HG03521 (cell line): Measurements from ENCODE around the gene ASAH2.
"Not testable (repeated sequence)": the region's sequence is repeated elsewhere in the genome, so short reads cannot be mapped to it uniquely, and the experiment has no call there.

ENCODE experiments used
- ATAC-seq: cut with Tn5 transposase; IDR thresholded peaks from one replicate; pipeline ENCODE4 v1.9.1; 2021; ENCODE audit warnings: mild to moderate bottlenecking, moderate library complexity; ENCODE audit not compliant: unreplicated experiment

The ASAH2 gene

DNA sequence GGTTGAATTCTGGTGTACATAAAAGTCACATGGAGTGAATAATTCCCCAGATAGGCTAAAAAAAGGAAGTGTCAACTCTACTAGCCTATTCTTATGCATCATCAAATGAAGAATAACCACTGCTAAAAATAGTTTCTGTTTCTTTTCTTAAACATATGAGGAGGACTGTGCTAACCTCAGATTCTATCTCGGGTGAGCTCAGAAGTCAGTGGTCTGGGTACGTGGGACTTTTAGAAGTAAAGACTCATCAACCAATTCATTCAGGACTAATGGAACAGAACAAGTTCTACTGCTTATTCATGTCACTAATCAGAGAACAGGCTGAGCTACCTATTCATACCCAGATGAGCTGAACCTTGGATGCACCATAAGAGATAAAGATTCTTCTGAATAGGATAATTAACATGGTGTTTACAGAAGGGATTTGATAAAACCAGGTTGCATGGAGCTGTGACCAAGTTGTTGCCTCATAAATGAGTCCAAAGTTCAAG, 9.5 kb upstream of the ASAH2 start:
- ATAC-seq: peak; percentile 98

GRCh38 chr10:50254479-50254878, 3.2 kb upstream of the ASAH2 start:
- ATAC-seq: no peak

- no peak for ATAC-seq
Measured at GRCh38 chr10:50250096-50250854, 1.0 kb downstream of the ASAH2 start.

- ATAC-seq: no peak
Measured at GRCh38 chr10:50248598-50248997, 2.7 kb downstream of the ASAH2 start.

- no peak for ATAC-seq
Measured at GRCh38 chr10:50248062-50248461, 3.3 kb downstream of the ASAH2 start.

DNA sequence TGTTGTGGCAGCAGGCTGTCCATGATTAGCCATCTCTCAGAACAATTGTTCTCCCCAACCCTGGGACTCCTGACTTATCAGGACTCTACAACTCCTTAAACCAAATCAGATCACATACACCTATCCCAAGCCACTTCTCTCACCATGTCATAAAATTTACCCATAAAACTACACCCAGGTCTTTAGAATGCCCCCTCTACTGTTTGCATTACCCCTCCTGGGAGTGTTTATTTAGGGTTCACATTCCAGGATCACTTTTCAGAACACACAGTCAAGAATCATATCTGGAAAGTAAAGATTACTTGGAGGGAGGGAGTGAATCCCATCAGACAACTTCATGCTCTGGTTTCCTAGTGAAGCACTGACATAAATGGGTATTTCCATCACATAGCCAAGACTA, 7.1 kb downstream of the ASAH2 start:
- ATAC-seq: no peak

DNA sequence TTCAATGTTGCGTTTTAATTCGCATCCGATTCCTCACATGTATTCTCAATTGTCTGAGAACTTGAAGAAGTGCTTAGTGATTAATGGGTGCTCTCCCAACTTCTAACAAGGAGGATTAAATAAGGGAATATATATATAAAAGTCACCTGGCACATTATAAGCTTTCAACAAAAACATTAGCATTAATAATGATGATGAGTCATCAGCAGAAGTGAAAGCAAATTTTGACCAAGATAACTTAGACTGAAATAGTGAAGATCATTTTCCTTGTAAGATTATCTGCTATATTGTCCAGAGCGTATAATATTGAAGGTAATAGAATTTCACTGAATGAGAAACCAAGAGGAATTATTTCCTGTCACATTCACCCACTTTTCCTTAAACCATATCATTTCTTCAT, 8.5 kb downstream of the ASAH2 start:
- no peak for ATAC-seq

- not testable (repeated sequence) for ATAC-seq
Measured at GRCh38 chr10:50241478-50241877, 9.8 kb downstream of the ASAH2 start.

DNA sequence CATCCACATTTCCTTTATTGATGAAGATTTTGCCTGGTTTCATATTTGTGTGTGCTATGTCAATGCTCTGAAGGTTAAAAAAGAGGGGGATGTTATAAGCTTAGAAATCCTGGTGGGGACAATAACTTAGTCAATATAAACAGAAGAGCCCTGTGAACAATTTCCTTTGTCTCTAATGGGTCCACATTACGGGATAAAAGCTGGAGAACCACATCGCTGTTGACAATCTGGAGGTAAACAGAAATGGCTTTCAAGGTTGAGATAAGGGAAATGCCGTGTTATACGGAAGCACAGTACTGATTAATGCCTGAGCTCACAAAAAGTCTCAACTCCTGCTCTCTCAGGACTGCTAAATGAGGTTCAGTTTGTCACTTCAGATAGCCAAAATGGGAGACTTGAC, 16.8 kb downstream of the ASAH2 start:
- no peak for ATAC-seq

DNA sequence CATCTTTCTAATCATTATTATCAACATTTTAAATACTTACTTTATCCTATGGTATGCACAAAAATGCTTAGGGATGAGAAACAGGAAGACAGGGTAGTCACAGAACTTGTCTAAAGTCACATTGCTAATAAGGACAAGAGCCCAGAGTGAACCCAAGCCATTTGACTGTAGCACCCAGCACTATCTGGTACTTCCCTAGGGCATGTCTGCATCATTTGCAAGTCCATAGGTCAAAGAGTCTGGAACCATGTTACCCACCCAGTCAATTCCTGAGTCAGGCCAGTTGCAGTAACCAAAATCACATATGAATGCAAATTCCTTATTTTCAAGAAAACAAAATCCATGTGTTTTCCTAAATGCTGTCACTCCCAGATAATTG, 19.1 kb downstream of the ASAH2 start:
- no peak for ATAC-seq

GRCh38 chr10:50231515-50232260, 19.6 kb downstream of the ASAH2 start:
- no peak for ATAC-seq

DNA sequence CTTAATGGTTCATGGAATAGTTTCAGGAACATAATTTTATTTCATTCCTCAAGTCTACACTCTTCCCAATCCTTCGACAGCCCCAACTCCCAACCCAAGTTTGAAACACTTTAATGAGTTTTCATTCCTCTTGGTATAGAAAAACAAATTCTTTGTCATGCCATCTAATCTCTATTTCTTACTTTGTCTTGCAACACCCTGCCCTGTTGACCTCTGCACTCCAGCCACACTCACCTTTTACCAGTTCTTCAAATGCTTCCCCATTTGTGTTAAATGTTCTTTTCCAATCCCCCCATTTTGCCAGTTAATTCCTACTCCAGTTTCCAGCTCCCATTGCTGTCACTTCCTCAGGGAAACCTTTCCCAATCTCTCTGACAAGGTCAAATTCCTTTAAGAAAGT, 21.9 kb downstream of the ASAH2 start:
- ATAC-seq: no peak

- no peak for ATAC-seq
Measured at GRCh38 chr10:50228672-50229071, 22.6 kb downstream of the ASAH2 start.

GRCh38 chr10:50226610-50227009, 24.7 kb downstream of the ASAH2 start:
- ATAC-seq: no peak

DNA sequence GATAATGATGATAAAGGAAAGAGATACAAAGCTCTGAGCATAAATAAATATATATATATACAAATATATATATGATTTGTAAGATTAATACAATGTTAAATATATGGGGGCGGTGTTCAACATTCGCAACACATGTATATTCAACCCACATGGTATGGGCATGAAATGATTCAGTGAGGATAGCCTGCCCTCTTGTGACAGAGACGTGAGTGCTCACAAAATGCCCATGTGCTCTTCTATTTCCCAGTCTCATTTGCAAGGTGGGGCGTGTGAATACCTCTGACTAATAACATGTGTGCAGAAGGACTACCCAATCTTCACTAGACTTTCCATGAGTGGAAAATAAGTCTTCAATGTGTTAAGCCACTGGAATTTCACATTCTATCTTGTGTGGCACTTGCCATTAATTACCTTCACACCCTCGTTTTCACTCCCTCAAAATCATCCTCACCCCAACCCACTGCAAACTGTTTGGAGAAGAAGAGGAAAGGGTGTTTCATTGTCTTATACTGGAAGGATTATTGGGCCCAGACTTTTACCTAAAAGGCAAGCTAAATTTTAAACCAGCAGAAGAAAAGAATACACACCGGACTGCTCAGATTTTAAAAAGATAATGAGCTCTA, 26.9 kb downstream of the ASAH2 start:
- peak; percentile 84 for ATAC-seq

GRCh38 chr10:50222199-50222598, 29.1 kb downstream of the ASAH2 start:
- no peak for ATAC-seq

GRCh38 chr10:50221470-50221869, 29.8 kb downstream of the ASAH2 start:
- no peak for ATAC-seq

DNA sequence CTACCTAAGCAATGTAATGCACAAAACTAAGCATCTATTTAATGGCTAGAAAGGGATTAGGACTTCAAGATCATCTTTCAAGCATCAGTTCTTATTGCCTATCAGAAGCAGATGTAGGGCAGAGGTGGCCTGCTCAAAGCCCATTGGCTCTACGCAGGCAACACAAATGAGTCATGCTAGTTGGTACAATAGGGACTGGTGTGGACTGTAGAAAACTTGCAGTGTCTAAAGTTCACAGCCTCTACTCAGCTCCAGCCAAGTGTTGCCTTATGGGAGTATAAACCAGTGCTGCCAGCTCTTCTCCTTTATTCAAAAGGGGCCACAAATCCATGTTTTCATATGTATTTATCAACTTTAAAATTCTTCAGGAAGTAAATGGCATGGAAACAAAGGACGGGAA, 31.7 kb downstream of the ASAH2 start:
- no peak for ATAC-seq

DNA sequence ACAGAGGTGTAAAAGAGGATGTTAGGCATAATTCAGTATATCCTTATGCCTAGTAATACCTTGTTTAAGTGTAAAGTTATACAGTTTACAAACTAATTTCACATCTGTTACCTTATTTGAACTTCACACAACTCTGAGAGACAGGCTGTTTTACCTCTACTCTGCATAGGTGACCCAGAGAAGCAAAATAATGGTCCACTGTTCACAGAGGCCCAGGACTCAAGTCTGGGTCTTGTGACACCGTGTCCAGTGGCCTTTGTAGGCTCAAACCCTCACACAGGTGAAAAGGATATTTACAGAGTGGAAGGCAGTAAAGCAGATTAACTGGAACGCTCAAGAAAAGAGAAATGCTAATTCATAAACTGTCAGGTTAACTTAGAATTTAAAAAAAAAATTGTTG, 32.1 kb downstream of the ASAH2 start:
- no peak for ATAC-seq

DNA sequence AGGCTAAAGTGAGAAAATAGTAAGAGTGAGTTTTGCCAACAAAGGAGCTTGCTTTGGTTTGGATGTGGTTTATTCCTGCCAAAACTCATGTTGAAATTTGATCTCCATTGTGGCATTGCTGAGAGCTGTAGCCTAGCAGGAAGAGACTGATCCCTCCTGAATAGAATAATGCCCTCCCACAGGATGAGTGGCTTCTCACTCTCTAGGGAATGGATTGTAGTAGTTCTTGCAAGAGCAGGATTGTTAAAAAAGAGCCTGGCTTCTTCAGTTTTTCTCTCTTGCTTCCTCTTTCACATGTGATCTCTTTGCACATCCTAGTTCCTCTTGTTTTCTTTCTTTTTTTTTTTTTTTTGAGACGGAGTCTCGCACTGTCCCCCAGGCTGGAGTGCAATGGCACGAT, 34.4 kb downstream of the ASAH2 start:
- no peak for ATAC-seq

DNA sequence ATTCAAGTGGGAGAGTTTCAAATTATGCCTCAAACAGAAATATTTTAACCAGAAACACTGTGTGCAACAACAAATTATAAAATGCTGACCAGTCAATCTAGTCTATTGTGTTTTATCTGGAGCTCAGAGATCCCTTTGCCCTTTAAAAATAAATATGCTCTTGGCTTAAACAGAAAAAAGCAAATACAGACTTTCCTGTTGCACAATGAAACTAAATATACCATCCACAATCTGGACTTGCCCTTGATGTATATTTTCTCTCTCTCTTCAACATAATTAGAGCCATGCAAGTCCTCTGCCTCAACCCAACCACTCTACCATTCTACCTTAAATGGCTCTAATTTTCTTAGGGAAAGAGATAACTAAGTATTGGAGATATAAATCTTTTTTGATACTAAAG, 34.9 kb downstream of the ASAH2 start:
- no peak for ATAC-seq

DNA sequence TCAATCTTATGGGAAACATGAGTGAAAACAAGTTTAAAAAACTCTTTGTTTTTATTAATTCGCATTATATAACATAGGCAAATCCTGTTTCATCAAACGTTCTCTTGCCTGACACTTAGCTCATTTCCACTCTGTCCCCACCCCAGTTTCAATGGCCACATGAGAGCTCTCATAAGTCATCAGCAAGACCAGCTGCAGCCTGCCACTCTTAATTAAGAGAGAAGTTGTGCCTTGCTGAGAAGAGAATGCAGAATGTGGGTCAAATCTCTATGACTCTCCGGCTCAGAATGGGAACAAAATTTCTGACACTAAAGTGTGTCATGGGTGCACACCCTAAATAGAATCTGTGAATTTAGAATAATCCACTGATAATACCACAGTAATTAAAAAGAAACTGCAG, 39.6 kb downstream of the ASAH2 start:
- ATAC-seq: no peak
